HG02943 (cell line): ENCODE results near the gene USP6NL.
A peak's percentile ranks its signal among the peaks of the same experiment; 100 is the strongest.

Experiments used
- ATAC-seq: cut with Tn5 transposase; IDR thresholded peaks from one replicate; pipeline ENCODE4 v1.9.1; 2021; ENCODE audit warnings: mild to moderate bottlenecking, low read depth, moderate library complexity; ENCODE audit not compliant: unreplicated experiment

Gene USP6NL

GRCh38 chr10:11617233-11617632 lies 5.8 kb upstream of the USP6NL start:
- no peak for ATAC-seq

GRCh38 chr10:11616021-11616420 lies 4.6 kb upstream of the USP6NL start:
- no peak for ATAC-seq

GRCh38 chr10:11615396-11615795 lies 3.9 kb upstream of the USP6NL start:
- ATAC-seq, result no peak

- ATAC-seq, result no peak
Observed at GRCh38 chr10:11612021-11613001, 861 bp upstream of the USP6NL start.

GRCh38 chr10:11610826-11611247 lies 613 bp downstream of the USP6NL start:
- peak; percentile 18 for ATAC-seq

GRCh38 chr10:11610166-11610825 lies 1.2 kb downstream of the USP6NL start:
- ATAC-seq, result no peak

- ATAC-seq, result no peak
Observed at GRCh38 chr10:11609492-11610093, 1.9 kb downstream of the USP6NL start.

GRCh38 chr10:11609052-11609451 lies 2.4 kb downstream of the USP6NL start:
- no peak for ATAC-seq

- ATAC-seq, result no peak
Observed at GRCh38 chr10:11608159-11609013, 3.1 kb downstream of the USP6NL start.

- no peak for ATAC-seq
Observed at GRCh38 chr10:11605807-11606408, 5.5 kb downstream of the USP6NL start.

GRCh38 chr10:11604865-11605650 lies 6.4 kb downstream of the USP6NL start:
- ATAC-seq, result no peak

GRCh38 chr10:11603741-11604140 lies 7.7 kb downstream of the USP6NL start:
- no peak for ATAC-seq

GRCh38 chr10:11602919-11603523 lies 8.4 kb downstream of the USP6NL start:
- ATAC-seq, result no peak

GRCh38 chr10:11602358-11602757 lies 9.1 kb downstream of the USP6NL start:
- ATAC-seq, result no peak

GRCh38 chr10:11601670-11602069 lies 9.8 kb downstream of the USP6NL start:
- ATAC-seq, result no peak

GRCh38 chr10:11600280-11600679 lies 11.2 kb downstream of the USP6NL start:
- ATAC-seq, result no peak

- no peak for ATAC-seq
Observed at GRCh38 chr10:11598712-11599397, 12.6 kb downstream of the USP6NL start.

GRCh38 chr10:11597470-11597869 lies 14.0 kb downstream of the USP6NL start:
- ATAC-seq, result no peak
